Fibroblast of skin of left biceps (primary cell): ENCODE results near the gene NSMCE1.

ENCODE experiments used
- DNase-seq, 2 experiments: peaks; one replicate each; pipeline ENCODE4 v3.0.0-alpha.2; 2013; ENCODE audit warnings: low read depth in 2 of 2

The NSMCE1 gene, protein sequence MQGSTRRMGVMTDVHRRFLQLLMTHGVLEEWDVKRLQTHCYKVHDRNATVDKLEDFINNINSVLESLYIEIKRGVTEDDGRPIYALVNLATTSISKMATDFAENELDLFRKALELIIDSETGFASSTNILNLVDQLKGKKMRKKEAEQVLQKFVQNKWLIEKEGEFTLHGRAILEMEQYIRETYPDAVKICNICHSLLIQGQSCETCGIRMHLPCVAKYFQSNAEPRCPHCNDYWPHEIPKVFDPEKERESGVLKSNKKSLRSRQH

DNA sequence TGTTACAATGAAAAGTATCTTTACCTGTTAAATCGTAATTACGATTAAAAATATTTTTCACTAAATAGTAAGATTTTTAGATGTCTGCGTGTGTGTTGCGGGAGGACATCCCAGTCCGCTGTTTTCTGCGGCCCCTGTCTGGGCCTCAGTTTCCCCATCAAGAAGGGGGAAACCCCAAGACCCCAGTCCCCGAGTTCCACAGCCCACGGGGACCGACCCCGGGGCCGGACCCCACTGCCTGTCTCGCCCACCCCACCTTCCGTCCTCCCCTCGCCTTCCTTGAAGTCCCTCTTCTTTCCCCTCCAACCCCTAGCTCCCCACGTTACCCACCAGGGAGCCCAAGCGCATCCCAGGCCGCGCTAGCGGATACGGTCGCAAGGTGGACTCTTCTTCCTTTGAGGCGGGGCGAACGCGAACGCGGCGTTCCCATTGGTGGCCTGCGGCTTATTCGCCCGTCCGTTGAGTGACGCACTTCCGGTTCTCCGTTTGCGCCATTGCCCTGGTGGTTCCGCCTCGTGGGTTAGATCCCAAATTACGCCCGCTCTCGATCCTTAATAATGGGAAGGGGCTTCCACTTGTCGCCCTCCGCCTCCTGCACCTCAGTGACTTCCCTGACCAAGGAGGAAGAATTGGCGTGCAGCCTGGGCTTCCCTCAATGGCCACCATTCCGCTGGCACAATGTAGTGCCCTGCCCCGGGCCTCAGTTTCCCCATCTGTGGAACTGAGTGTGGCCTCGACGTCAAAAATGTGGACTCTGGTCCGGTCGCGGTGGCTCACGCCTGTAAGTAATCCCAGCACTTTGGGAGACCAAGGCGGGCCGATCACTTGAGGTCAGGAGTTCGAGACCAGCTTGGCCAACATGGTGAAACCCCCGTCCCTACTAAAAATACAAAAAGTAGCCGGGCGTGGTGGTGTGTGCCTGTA lies at the start of gene NSMCE1:
Gene NSMCE1, minus strand, starts transcription at position 397 of the 924 bp plus-strand sequence. CDS start 11,202 bp downstream, outside the sequence.
- peak; percentile 88 to 90 for DNase-seq

DNA sequence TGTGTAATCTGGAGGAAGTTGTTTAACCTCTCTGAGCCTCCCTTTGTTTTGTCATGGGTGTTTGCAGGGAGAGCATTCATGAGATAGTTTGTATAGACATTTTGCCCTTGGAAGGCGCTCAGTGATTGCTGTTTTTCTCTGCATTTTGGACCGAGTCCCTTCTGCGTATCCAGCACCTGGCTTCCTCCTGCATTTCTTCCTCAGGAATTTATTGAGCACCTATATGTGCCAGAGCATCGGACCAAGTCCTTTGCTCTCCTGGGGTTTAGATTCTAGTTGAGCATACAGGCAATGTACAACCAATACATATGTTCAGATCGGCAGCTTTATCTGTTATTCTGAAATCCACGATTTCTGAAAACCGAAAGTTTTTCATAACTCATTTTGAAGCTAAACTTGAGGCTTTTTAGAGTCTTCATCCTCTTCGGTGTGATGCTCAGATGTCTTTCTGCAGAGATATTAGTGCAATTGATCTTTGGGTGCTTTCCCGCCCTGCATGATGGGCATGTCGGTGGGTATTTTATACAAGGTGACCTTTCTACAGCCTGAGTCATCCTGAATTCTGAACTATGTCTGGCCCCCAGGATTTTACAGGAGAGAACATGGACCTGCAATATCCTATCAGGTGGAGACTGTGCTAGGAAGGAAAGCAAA lies 49.3 kb upstream of the NSMCE1 start:
- no peak for DNase-seq

DNA sequence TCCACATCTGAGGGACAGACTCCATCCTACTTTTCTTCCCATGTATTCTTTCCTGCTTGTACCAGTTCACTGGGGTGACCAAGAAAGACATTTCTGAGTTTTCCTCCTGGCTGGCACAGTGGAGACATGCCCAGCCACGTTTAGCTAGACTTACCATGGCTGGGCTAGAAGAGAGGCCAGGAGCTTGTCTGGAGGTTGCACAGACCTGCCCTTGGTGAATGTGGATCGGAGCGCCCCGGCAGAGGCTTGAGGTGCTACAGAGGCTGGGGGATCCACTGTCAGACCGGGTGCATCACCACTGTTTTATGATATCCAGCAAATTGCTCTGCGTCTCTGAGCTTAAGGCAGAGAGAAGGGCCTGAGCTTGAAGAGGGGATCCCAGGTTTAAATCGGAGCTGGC lies 48.7 kb upstream of the NSMCE1 start:
- DNase-seq = no peak

DNA sequence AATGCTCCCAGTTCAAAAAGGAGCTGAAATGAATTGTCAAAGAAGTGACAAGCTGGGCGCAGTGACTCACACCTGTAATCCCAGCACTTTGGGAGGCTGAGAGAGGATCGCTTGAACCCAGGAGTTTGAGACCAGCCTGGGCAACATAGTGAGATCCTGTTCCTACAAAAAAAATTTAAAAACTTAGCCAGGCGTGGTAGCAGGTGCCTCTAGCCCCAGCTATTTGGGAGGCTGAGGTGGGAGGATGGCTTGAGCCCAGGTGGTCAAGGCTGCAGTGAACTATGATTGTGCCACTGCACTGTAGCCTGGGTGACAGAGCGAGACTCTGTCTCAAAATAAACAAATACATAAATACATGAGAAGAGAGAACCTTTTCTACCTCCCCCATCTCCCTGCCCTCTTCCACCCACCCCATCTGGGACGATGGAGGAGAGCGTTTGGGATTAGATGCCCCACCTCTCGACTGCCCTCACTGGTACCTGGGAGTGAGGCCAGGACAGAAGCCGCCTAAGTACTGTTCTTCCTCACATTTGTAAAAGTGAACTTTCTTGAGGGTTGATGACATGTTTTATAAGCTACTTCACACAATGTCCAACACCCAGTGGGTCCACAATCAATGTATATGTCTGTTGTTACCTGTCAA lies 47.6 kb upstream of the NSMCE1 start:
- DNase-seq = no peak

DNA sequence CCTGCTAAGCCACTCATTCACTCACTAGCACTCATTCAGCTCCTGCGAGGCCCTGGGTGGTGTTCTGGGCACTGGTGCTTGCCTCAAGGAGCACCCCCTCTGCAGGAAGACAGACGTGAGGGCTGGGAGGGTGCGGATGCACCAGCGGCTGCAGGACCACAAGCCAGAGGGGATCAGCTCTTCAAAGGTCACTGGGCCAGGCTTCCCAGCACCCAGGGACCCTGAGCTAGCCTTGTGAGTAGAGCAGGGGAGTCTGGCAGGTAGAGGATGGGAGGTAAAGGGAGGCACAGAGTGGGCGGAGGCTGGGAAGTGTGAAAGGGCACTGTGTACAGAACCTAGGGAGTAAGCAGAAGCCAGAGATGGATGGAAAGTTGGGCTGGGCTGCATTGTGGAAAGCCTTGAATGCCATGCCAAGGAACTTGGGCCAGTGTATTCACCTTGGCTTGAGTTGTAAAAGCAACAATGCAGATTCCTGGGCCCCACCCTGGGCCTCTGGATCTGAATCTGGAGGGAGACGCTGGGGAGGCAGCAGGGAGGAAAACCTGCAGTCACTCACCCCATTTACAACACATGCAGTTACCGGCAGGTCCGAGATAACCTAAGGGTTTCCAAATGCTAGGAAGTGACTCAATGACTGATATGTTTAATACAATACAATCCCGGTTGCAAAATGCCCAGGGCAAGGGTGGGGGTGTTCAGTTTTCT lies 46.9 kb upstream of the NSMCE1 start:
- DNase-seq = no peak

DNA sequence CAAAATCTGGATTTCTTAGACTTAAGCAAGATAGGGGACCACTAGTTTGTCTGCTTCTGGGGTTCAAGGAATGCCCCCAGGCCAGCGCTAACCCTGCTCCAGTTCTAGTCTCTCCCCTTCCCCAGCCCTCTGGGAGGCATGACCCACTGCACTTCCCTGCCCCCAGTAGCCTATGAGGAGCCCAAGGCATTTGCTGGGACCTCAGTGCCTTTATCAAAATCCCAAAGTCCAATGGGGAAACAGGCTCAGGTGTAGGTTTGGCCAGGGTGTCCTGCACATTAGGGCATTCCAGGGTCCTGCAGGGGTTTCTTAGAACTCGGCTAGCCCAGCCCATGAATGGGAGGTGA lies 46.4 kb upstream of the NSMCE1 start:
- no peak for DNase-seq

DNA sequence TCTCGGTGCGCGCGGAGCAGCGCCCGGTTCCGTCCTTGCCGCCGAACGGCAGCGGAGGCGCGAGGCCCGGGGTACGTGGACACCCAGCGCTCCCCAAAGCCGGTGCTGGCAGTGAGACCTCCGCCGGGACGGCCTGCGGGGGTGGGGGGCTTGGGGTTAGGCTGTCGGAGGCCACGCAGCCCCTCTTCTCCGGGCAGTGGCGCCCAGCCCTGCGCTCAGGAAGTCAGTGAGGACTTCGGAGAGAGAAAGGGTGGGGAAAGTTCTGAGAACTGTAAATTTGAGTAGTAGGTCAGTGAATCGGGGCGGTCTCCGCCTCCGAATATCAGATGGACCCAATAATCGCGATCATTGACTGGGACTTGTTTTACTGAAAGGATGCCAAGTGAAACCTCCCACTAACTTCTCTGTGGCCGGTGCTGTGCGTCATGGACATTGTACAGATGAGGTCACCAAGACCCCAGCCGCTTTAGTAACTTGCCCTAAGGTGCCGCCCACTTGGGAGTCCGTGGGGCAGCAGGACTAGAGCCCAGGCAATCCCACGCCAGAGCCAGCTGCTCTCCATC lies 45.7 kb upstream of the NSMCE1 start:
- peak; percentile 45 to 53 for DNase-seq

DNA sequence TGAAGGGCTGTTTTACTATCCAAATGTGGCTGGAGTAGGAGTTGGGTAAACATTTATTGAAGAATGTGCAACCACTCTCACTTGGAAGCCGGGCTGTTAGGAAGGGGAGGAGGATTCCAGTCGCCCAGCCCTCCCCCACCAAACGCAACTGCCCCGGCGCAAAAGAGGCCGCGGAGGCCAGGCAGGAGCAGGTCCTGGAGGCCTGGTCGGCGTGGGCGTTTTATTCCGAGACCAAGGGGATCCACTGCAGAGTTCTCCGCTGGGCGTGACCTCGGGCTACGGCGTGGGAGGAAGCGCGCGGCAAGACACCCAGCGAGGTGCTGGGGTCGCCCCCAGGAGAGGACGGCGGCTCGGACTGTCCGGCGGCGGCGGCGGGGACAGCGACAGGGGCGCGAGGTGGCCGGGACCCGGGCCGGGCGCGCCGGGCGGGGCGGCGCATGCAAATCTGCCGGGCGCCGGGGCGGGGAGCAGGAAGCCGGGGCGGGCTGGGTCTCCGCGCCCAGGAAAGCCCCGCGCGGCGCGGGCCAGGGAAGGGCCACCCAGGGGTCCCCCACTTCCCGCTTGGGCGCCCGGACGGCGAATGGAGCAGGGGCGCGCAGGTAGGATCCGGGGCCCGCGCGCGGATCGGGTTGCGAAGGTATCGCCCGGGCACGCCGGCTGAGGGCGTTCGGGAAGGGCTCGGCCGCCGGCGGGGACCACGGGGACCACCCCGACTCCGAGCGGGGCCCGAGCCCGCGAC lies 45.0 kb upstream of the NSMCE1 start, which contains the start of gene IL4R:
Gene IL4R, plus strand, starts transcription at position 553 of the 739 bp plus-strand sequence. CDS start 26,230 bp downstream, outside the sequence.
- DNase-seq = no peak

DNA sequence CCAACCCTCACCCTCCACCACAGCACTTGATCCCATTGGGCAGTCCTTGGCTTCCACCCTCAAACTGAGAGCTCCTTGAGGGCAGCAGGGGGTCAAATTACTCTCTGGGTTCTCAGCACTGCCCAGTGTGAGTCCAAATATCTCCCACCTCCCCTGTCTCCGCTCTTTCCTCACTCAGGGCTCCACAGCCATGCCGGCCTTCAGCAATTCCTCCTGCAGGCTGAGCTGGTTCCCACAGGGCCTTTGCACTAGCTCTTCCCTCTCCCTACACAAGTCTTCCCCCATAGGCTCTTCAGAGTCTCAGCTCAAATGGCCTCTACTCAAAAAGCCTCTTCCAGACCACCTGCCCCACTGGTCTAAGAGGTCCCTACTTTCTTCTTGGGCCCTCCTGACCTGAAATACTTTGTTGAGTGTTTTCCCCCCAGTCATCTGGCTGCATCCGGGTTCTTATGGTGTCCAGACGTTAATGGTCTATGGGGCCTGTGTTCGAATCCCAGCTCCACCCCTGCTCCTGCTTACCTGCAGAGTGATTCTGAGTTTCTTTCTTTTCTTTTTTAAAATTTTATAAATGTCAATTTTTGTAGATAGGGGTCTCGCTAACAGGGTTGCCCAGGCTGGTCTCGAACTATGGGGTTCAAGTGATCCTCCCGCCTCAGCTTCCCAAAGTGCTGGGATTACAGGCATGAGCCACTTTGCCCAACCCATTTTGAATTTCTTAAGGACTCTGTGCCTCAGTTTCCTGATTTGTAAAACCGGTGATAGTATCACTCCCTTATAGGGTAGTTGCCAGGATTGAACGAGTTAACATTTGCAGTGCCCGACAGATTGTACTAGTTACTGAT lies 44.2 kb upstream of the NSMCE1 start:
- DNase-seq = no peak

DNA sequence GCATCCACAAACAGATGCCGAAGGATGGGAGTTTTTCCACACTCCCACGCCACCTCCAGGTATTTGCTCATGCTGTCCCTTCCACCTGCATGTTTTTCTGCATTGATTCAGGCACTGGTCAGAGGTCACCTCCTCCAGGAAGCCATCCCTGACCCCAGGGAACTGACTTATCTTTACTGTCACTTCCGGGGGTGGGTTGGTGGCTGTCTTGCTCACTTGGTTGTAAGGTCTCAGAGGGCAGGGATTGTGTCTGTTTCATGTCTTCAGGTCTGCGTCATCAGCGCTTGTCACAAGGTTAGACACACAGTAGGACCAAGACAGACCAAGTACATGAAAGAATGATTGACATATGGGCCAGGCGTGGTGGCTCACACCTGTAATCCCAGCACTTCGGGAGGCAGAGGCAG lies 43.3 kb upstream of the NSMCE1 start:
- DNase-seq = no peak

DNA sequence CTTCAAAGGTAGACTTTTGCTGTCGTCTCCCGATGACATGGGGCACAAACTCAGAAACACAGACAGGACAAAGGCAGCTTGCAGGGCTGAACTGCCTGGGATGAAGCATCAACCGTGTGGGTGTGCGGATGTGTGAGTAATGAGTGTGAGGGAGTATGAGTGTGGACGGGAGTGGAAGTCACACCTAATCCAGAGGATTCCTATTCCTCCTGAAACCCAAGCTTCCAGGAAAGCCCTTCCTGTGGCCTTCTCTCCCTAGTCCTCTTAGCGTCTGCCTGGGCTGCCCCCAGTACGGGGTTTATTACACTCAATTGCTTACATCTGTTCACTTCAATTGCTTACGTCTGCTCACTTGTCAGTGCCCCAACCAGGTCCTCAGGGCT lies 42.9 kb upstream of the NSMCE1 start:
- no peak for DNase-seq

DNA sequence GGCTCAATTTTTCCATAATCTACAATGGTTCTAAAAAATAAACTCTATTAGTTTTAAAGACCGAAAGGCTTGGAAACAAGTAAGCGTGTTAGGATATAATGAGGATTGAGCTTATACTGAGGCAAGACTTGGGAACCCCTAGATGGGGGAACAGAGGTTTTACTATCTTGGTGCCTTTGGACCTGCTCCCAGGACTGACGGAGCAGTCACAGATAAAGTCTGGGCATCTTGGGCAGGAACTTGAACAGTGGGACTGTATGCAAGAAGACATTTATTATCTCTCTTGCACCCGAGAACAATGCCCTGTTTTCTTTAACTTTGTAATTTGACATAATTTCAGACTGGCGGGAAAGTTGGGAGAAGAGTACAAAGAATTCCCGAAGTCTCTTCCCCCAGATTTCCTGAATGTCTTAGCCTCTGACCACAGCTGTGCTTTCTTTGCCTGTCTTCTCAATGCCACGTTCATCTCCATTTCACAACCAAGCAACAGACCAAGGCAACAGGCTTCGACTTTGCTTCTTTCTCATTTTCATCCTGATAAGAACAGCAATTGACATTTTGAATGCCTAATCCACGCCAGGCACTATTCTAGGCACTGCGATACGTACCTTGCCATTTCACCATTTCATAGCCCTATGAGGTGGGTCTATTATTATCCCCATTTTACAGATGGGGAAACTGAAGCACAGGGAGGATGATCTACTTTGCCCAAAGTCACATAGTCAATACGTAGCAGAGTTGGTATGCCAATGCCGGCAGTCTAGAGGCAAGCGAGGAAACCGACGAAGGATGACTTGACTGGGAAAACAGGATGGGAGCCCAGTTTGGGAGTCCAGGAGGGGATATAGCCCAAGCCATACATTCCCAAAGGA lies 42.2 kb upstream of the NSMCE1 start:
- DNase-seq = no peak

DNA sequence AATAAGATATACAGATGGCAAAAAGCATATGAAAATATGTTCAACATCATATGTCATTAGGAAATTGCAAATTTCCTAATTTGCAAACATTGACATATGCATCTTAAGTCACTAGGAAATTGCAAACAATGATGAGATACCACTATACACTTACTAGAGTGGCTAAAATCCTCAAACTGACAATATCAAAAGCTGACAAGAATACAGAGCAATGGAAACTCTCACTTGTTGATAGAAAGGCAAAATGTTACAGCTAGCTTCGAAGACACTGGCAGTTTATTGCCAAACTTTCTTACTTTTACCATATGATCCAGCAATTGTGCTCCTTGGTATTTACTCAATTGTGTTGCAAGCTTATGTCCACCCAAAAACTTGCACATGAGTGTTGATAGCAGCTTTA lies 40.2 kb upstream of the NSMCE1 start:
- no peak for DNase-seq

DNA sequence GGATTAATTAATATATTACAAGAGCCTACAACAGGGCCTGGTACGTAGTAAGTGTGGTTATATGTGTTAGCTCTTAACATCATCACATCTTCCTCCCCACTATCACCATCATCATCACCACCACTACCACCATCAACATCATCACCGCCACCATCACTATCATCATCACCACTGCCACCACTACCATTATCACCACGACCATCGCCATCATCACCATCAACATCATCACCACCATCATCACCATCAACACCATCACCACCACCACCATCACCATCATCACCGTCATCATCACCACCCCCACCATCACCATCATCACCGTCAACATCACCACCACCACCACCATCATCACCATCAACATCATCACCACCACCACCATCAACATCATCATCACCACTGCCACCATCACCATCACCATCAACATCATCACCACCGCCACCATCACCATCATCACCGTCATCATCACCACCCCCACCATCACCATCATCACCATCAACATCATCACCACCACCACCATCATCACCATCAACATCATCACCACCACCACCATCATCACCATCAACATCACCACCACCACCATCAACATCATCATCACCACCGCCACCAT lies 37.4 kb upstream of the NSMCE1 start:
- DNase-seq = no peak

DNA sequence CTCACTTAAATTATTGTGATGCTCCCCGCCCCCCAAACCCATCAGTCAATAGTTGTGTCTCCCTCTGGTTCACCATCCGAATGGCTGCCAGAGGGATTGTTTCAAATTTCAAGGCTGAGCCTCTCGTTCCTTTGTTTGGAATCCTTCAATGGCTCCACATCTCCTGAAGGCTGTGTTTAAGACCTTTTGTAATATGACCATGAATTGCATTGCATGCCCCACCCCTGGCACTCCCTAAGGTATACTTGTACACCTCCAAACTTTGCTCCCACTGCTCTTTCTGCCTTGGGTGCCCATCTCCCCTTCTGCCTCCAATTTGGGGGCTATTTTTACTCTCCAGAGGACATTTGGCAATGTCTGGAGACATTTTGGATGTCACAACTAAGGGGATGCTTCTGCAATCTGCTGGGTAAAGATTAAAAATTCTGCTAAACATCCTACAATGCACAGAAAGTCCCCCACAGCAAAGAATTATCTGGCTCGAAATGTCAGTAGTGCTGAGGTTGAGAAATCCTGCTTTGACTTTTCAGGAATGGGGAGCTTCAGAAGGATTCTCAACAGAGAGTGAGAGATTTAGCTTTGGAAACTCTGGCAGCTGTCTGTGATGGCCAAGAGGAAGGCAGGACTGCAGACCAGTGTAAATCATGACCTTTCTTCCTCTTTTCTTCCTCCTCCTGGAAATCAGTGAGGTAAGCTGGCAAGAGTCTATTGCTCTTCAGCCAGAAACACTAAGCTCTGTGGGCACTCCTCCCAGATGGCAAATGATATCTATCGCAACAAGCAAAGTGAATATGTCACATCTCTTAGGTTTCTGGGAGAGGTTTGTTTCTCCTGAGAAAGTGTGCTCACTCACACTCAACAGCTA lies 36.5 kb upstream of the NSMCE1 start:
- no peak for DNase-seq

DNA sequence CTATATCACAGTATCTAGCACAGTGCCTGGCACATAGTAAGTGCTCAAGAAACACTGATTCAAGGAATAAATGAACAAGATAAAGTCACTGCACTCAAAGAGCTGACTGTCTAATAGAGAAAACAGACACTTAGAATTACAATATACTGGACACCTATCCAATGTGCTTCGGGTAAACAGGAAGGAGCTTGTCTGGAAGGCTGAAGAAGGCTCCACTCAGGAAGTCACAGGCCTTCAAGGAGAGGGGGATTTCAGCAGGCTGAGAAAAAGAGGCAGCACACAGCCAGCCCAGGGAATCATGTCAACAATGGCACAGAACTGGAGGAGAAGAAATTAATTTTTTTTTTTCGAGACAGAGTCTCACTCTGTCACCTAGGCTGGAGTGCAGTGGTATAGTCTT lies 35.5 kb upstream of the NSMCE1 start:
- no peak for DNase-seq
